NCI-H2171 treated with DMSO at 0.1 percent for 48 hours (cell line): Measurements from ENCODE around the gene C20orf96.
"Not testable (repeated sequence)": the region's sequence is repeated elsewhere in the genome, so short reads cannot be mapped to it uniquely, and the experiment has no call there.

Source experiments
- DNase-seq: peaks from one replicate; lab custom pipeline; 2025; lab: John Stamatoyannopoulos, UW

The C20orf96 gene

GRCh38 chr20:237489-237888 lies 53.1 kb downstream of the C20orf96 start:
- no peak for DNase-seq

GRCh38 chr20:235891-236290 lies 54.7 kb downstream of the C20orf96 start:
- DNase-seq: peak; percentile 31

GRCh38 chr20:227439-228105 lies 63.0 kb downstream of the C20orf96 start:
- no peak for DNase-seq

- DNase-seq: no peak
Measured at GRCh38 chr20:226958-227357, 63.6 kb downstream of the C20orf96 start, which contains the start of gene DEFB129. Gene DEFB129 (plus strand): TSS chr20:227258. CDS start chr20:227289, 31 bp downstream.

- DNase-seq: not testable (repeated sequence)
Measured at GRCh38 chr20:225879-226278, 64.7 kb downstream of the C20orf96 start.

- no peak for DNase-seq
Measured at GRCh38 chr20:221258-221830, 69.2 kb downstream of the C20orf96 start.
